ENCODE measurements around the gene S100A12.

GRCh38 chr1:153340356-153340755, 35.1 kb downstream of the S100A12 start:
- TF ChIP-seq POLR2AphosphoS5 (IDR thresholded peaks at IDR 0.05; ENCODE audit: low read depth, low read length) (no peak), YY1 (IDR thresholded peaks at IDR 0.05; ENCODE audit: low read depth) (no peak), CTCF (IDR thresholded peaks at IDR 0.05) (no peak)

All from SK-N-SH (cell line).